ENCODE measurements around the gene GALNT11.

DNA sequence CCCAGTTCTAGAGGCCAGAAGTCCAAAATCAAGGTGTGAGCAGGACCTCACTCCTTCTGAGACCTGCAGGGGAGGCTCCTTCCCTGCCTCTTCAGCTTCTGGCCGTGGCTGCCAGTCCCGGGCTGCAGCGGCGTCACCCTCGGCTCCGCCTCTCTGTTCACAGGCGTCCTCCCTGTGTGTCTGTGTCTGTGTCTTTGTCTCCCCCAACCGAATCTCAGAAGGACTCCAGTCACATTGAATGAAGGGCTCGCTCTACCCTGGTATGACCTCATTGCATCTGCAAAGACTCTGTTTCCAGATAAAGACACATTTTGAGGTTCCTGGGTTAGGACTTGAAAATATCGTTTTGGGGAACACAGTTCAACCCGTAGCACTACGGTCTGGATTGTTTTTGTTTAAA lies 33.1 kb upstream of the GALNT11 start:
- TF ChIP-seq, protein P1, sequence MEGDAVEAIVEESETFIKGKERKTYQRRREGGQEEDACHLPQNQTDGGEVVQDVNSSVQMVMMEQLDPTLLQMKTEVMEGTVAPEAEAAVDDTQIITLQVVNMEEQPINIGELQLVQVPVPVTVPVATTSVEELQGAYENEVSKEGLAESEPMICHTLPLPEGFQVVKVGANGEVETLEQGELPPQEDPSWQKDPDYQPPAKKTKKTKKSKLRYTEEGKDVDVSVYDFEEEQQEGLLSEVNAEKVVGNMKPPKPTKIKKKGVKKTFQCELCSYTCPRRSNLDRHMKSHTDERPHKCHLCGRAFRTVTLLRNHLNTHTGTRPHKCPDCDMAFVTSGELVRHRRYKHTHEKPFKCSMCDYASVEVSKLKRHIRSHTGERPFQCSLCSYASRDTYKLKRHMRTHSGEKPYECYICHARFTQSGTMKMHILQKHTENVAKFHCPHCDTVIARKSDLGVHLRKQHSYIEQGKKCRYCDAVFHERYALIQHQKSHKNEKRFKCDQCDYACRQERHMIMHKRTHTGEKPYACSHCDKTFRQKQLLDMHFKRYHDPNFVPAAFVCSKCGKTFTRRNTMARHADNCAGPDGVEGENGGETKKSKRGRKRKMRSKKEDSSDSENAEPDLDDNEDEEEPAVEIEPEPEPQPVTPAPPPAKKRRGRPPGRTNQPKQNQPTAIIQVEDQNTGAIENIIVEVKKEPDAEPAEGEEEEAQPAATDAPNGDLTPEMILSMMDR (IDR thresholded peaks at IDR 0.05), result peak in 2 of 7 experiments; percentile 12 to 16
- no peak for TF ChIP-seq POLR2A (IDR thresholded peaks at IDR 0.05)
